GM10248 (cell line): ENCODE data around the gene ANKRD16.
"Not testable (repeated sequence)": the region's sequence is repeated elsewhere in the genome, so short reads cannot be mapped to it uniquely, and the experiment has no call there.

ENCODE experiments used
- CTCF ChIA-PET: fragments of 300-600 bp; sonication (Branson Sonifier 250); formaldehyde crosslinking; extraction: SDS; loops from one replicate; lab custom pipeline; 2021; ENCODE audit warnings: antibody characterized with exemption; lab: Yijun Ruan, JAX
- POLR2A ChIA-PET: fragments of 350-650 bp; sonication (Branson Sonifier 250); formaldehyde crosslinking; extraction: SDS; loops from one replicate; lab custom pipeline; 2020; ENCODE audit warnings: antibody characterized with exemption; lab: Yijun Ruan, JAX
- DNase-seq: peaks from one replicate; pipeline ENCODE4 v3.0.0; 2012; ENCODE audit errors: extremely low spot score
- TF ChIP-seq, protein P1 (sequence below): IDR thresholded peaks from 2 replicates; pipeline ENCODE4 v1.5.1; 2012; ENCODE audit warnings: mild to moderate bottlenecking, low read depth; ENCODE audit errors: extremely low read depth, missing control alignments, control extremely low read depth

ANKRD16 gene

DNA sequence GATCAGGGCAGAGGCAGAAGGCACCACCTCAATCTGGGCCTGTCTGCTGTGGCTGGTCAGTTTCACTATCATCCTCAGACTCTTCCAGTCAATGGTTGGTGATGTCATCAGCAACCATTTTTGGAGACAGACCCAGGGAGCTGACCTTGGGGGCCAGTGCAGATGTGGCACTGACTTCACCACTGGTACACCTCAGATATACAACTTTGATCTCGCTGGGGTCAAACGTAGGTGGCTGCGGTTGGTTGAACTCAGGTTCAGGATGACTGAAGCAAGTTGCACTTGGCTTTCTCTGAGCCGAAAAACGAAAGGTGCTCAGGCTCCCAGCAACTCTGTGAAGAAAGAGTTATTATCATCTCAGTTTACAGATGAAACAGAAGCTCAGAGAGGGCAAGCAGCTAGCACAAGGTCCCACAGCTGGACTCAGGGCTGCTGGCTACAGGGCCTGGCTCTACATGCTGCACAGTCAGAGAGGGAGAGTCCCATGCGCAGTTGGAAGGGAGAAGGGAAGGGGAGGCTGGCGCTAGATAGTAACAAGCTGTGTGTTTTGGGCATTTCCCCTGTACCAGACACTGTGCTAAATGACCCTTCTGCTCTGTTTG lies 27.2 kb downstream of the ANKRD16 start:
- ChIA-PET POLR2A (interaction anchor here (0.9 to 2.0 kb wide), 6 partner anchors 9 to 49 kb away, joined by 3 to 12 read pairs (median 5); partner anchors contain the start of genes ANKRD16, FBH1 and GDI2), CTCF (interaction anchor here (1.0 to 4.2 kb wide), 12 partner anchors 10 to 232 kb away, joined by 3 to 35 read pairs (median 4); no protein-coding TSS in a partner anchor)
- TF ChIP-seq, protein P1, sequence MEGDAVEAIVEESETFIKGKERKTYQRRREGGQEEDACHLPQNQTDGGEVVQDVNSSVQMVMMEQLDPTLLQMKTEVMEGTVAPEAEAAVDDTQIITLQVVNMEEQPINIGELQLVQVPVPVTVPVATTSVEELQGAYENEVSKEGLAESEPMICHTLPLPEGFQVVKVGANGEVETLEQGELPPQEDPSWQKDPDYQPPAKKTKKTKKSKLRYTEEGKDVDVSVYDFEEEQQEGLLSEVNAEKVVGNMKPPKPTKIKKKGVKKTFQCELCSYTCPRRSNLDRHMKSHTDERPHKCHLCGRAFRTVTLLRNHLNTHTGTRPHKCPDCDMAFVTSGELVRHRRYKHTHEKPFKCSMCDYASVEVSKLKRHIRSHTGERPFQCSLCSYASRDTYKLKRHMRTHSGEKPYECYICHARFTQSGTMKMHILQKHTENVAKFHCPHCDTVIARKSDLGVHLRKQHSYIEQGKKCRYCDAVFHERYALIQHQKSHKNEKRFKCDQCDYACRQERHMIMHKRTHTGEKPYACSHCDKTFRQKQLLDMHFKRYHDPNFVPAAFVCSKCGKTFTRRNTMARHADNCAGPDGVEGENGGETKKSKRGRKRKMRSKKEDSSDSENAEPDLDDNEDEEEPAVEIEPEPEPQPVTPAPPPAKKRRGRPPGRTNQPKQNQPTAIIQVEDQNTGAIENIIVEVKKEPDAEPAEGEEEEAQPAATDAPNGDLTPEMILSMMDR = no peak
- peak; percentile 86 for DNase-seq

DNA sequence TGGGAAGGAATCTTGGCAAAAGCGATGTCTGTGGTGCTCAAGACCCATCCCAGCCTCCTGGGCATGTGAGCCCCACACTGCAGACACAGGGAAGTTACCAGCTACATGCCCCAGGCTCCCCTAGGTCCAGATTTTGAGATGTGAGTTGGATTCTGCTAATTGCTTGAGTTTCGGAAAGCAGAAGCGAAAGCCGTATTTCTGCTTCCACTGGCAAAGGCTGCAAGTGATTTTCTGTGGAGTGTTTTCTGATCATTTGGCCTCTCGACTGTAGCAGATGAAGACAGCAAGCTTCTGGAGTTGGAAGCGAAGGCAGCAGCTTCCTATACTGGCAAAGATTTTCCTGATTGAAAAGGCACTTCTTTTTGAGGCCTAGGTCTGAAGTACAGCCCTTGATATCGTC lies 29.6 kb downstream of the ANKRD16 start:
- TF ChIP-seq, protein P1 = no peak
- ChIA-PET POLR2A (no interaction called here), CTCF (interaction anchor here (0.8 to 5.1 kb wide), 4 partner anchors 13 to 541 kb away, joined by 3 to 27 read pairs (median 14); no protein-coding TSS in a partner anchor)
- DNase-seq = no peak

DNA sequence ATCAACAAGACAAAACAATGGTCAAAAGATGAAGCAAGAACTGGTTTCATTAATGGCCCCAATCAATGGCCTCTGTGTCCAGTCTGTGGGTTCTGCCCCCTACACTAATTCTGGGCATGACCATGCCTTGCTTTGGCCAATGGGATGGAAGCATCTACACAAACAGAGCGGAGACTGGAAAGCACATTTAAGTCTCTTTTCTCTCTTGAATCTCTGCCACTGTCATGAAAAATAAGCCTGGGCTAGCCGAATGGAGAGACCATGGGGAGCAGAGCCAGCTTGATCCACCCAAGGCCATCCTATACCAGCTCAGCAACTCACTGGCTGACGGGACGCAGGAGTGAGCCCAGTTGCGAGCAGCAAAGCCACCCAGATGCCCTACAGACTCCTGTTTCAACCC lies 30.9 kb downstream of the ANKRD16 start:
- POLR2A ChIA-PET = no interaction called here
- no peak for DNase-seq
- TF ChIP-seq, protein P1 = no peak
- CTCF ChIA-PET = interaction anchor here (1.0 to 5.1 kb wide), 6 partner anchors 15 to 66 kb away, joined by 3 to 27 read pairs (median 4); partner anchors contain the start of genes ANKRD16 and FBH1

DNA sequence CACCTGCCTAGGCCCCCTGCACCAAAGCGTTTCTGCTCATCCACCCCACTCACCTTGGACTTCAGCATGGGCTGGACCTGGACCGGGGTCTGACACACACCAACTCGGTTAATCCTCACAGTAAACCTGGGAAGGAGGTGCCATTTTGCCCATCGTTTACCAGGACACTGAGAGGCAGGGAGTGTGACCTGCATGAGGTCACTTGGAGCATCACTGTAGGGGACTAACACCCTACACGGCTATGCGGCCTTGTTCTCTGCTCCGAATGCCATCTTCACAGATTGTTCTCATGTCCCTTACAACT lies 33.0 kb downstream of the ANKRD16 start:
- no peak for DNase-seq
- ChIA-PET POLR2A (no interaction called here), CTCF (interaction anchor here (0.6 to 5.1 kb wide), 3 partner anchors 10 to 17 kb away, joined by 3 to 27 read pairs (median 3); no protein-coding TSS in a partner anchor)
- TF ChIP-seq, protein P1 = no peak

DNA sequence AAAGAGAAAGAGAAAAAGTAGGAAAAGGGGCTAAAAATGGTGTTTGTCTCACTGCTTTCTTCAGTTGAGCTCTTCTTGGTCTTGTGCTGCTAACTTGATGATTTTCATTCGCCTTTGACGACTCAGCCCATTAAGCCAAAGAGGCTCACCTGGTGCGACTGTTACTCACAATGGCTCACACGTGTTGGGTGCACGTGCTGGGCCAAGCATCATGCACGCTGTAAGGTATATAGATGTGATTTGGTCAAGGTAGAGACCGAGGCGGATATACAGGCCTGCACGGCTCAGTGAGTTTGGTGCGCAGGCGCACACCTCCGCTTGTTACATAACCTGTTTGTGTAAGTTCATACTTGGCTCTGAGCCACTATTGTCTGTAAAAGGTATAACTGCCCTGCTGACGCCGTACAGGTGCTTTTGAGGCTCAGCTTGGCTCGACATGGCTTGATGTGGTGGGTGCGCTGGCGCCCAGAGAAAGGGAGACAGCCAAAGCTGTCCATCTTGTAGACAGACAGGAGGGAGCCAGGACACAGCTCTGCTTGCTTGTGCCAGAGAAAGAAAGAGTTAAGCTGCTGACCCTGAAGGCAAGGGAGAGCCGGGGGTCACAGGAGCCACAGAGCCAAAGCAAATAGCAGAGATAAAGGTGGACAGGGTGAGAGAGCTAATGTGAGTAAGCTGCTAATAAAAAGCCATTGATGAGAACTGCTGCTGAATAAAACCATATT lies 33.6 kb downstream of the ANKRD16 start:
- TF ChIP-seq, protein P1 = no peak
- DNase-seq = no peak
- POLR2A ChIA-PET = interaction anchor here (1.1 kb wide), 1 partner anchor 12 kb away, joined by 3 read pairs; no protein-coding TSS in a partner anchor
- CTCF ChIA-PET = interaction anchor here (0.6 to 5.1 kb wide), 4 partner anchors 10 to 41 kb away, joined by 3 to 27 read pairs (median 3); no protein-coding TSS in a partner anchor

DNA sequence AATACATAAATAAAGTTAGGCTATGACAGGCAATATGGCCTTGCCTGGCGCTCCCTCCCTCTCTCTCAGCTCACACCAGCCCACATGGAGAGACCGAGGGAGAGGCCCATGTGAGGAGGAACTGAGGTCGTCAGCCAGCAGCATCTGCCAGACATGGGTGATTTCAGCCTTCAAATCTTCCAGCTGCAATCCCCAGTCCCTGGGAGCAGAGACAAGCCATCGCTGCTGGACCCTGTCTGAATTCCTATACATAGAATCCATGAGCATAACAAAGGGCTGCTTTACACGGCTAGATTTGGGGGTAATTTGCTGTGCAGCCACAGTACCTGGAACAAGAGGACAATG lies 35.6 kb downstream of the ANKRD16 start:
- ChIA-PET CTCF (interaction anchor here (1.2 kb wide), 1 partner anchor 18 kb away, joined by 3 read pairs; no protein-coding TSS in a partner anchor), POLR2A (interaction anchor here (0.8 kb wide), 1 partner anchor 9 kb away, joined by 3 read pairs; no protein-coding TSS in a partner anchor)
- TF ChIP-seq, protein P1 = no peak
- DNase-seq = no peak

DNA sequence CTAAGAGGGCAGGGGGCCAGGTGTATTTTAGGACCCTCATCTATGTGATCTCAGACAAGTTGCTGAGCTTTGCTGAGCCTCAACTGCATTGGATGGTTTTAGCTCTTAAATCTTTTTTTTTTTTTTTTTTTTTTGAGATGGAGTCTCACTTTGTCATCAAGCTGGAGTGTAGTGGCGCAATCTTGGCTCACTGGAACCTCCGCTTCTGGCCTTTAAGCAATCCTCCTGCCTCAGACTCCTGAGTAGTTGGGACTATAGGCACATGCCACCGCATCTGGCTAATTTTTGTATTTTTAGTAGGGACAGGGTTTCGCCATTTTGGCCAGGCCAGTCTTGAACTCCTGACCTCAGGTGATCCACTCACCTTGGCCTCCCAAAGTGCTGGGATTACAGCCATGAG lies 43.0 kb downstream of the ANKRD16 start:
- DNase-seq = not testable (repeated sequence)
- ChIA-PET CTCF (interaction anchor here (1.0 to 1.3 kb wide), 3 partner anchors 10 to 27 kb away, joined by 3 read pairs; no protein-coding TSS in a partner anchor), POLR2A (interaction anchor here (1.1 kb wide), 1 partner anchor 16 kb away, joined by 12 read pairs; no protein-coding TSS in a partner anchor)
